ENCODE results near the gene GNG7. TPM values are rescaled to one million over a fixed set of nuclear protein-coding genes. Genes with fewer than 3 reads are reported as not detected.

Gene GNG7
- total RNA-seq, 1 experiment from 2014 or later = 7.7 TPM

- H3K4me1 Mint-ChIP-seq = peaks cover 12 to 20% of the 10 kb centered on the region in 2 experiments
- peaks cover 4% of the 10 kb centered on the region; the same call in 1 of the 2 replicates for H3K4me1 ChIP-seq (ENCODE audit: insufficient read depth, low read length)
- H4K8ac ChIP-seq (replicated peaks; ENCODE audit: insufficient read length, low read depth, low read length) = no peak overlapping the region
- no peak overlapping the region for H2BK5ac ChIP-seq (ENCODE audit: insufficient read length, low read length)
- no peak overlapping the region for H3K4me2 ChIP-seq (ENCODE audit: insufficient read depth, insufficient read length, low read length)
- no peak overlapping the region for H3K9ac ChIP-seq (ENCODE audit: extremely low read depth, insufficient read length, low read length)
- no peak overlapping the region for H2BK12ac ChIP-seq (ENCODE audit: insufficient read length, low read depth, low read length)
- no peak overlapping the region for H4K91ac ChIP-seq (ENCODE audit: insufficient read length, low read depth, low read length)
- H2BK15ac ChIP-seq (ENCODE audit: low read depth, low read length) = no peak overlapping the region
- H2BK20ac ChIP-seq (ENCODE audit: low read depth, low read length, poor library complexity, severe bottlenecking) = no peak overlapping the region
- no peaks in the 10 kb centered on the region for H3K79me2 ChIP-seq (ENCODE audit: insufficient read depth, low read length)
- H3K23ac ChIP-seq (ENCODE audit: insufficient read length, low read depth, low read length) = no peak overlapping the region
- H4K20me1 ChIP-seq (ENCODE audit: control insufficient read depth, insufficient read depth, insufficient read length) = no peaks in the 10 kb centered on the region
- no peak overlapping the region; a peak in 1 of 7 replicates for H3K27ac Mint-ChIP-seq
- no peak overlapping the region for H2AK5ac ChIP-seq (ENCODE audit: insufficient read length, low read length)
- H4K5ac ChIP-seq (ENCODE audit: insufficient read length, low read depth, low read length) = no peak overlapping the region
- no peaks in the 10 kb centered on the region for H3K79me1 ChIP-seq (ENCODE audit: insufficient read depth, low read depth, low read length, poor library complexity, severe bottlenecking)
- no CpG with 5 or more reads among the region's 11 CpGs for whole genome bisulfite sequencing (ENCODE audit: extremely low coverage, insufficient read length, low lambda C conversion rate)
- no peak overlapping the region for H3T11ph ChIP-seq (ENCODE audit: low read length)
- no peak overlapping the region for H3K4ac ChIP-seq (ENCODE audit: low read depth, low read length)
- no peak overlapping the region for H3K18ac ChIP-seq (ENCODE audit: insufficient read length, low read depth, low read length)
- H2BK120ac ChIP-seq (ENCODE audit: low read depth, low read length, poor library complexity, severe bottlenecking) = no peak overlapping the region
- no peak overlapping the region for H3K14ac ChIP-seq (ENCODE audit: insufficient read depth, low read length)
- H3K36me3 Mint-ChIP-seq (ENCODE audit: insufficient read depth in 1 of 3, low read depth in 3 of 3) = peaks cover 0 to 3% (median 0%) of the 10 kb centered on the region in 3 experiments; a peak in 2 of 7 replicates
- no peak overlapping the region for H3K56ac ChIP-seq (ENCODE audit: insufficient read length, low read depth, low read length)
- peaks cover 0 to 2% of the 10 kb centered on the region in 2 experiments; a peak in 2 of 5 replicates for H3K9me3 Mint-ChIP-seq
- DNase-seq = no peak
- H3K23me2 ChIP-seq (ENCODE audit: insufficient read length, low read depth, low read length, poor library complexity, severe bottlenecking) = no peaks in the 10 kb centered on the region
- no peak overlapping the region for H3K27ac ChIP-seq (ENCODE audit: insufficient read length, low read depth, low read length)
- no peak for TF ChIP-seq CTCF (conservative IDR thresholded peaks at IDR 0.05)
- H3K9me3 ChIP-seq (ENCODE audit: control insufficient read depth, low read depth, low read length) = no peaks in the 10 kb centered on the region
- no peak overlapping the region for H3K4me3 Mint-ChIP-seq
- H3K27me3 ChIP-seq (ENCODE audit: insufficient read depth, low read length) = no peaks in the 10 kb centered on the region
- H3K27me3 Mint-ChIP-seq (ENCODE audit: low read depth) = peaks cover 34% of the 10 kb centered on the region
- no peak overlapping the region for H2AFZ ChIP-seq (ENCODE audit: low read length)
Observed at GRCh38 chr19:2675892-2676291, 26.6 kb downstream of the GNG7 start.
